ENCODE measurements around the gene TSN. TPM values are rescaled to one million over a fixed set of nuclear protein-coding genes. Genes with fewer than 3 reads are reported as not detected.

Gene TSN
- total RNA-seq, 1 experiment from 2014 or later, result 87.3 TPM

DNA sequence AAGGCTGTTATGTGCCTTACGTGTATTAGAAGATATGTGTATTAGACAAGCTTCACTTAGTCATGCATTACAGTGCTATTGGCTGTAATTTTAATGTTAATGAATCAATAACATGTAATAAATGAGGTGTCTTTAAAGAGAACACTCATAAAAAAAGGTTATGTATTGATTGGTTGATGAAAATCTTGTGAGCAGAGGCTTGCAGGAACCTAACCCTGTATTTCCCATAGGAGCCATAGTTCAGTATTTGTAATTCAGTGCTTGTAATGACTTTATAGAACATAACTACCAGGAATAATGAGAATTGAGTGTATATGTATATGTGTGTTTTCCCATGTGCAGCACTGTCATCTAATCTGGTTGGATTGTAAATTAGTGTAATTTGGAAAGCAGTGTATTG lies 33.2 kb downstream of the TSN start:
- Mint-ChIP-seq H3K27ac (no peak overlapping the region), H3K36me3 (peaks cover 8% of the 10 kb centered on the region), H3K9me3 (peaks cover 15% of the 10 kb centered on the region), H3K4me3 (no peak overlapping the region), H3K27me3 (ENCODE audit: low read depth) (no peaks in the 10 kb centered on the region; the same call in 1 of the 2 replicates), H3K4me1 (peaks cover 35% of the 10 kb centered on the region)
- no peak for TF ChIP-seq FOXK1 (CRISPR knock-in tag; IDR thresholded peaks at IDR 0.05)
- TF ChIP-seq, protein P1, sequence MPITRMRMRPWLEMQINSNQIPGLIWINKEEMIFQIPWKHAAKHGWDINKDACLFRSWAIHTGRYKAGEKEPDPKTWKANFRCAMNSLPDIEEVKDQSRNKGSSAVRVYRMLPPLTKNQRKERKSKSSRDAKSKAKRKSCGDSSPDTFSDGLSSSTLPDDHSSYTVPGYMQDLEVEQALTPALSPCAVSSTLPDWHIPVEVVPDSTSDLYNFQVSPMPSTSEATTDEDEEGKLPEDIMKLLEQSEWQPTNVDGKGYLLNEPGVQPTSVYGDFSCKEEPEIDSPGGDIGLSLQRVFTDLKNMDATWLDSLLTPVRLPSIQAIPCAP (CRISPR knock-in tag; IDR thresholded peaks at IDR 0.05), result no peak
- TF ChIP-seq ZNF121 (CRISPR knock-in tag; IDR thresholded peaks at IDR 0.05), result no peak
- TF ChIP-seq ZNF263 (CRISPR knock-in tag; IDR thresholded peaks at IDR 0.05; ENCODE audit: low read depth), result no peak
- TF ChIP-seq JUN (CRISPR knock-in tag; IDR thresholded peaks at IDR 0.05), result no peak
- no peak for TF ChIP-seq MAX (CRISPR knock-in tag; IDR thresholded peaks at IDR 0.05)
- no peak for TF ChIP-seq CREB1 (CRISPR knock-in tag; IDR thresholded peaks at IDR 0.05)
- TF ChIP-seq, protein P2, sequence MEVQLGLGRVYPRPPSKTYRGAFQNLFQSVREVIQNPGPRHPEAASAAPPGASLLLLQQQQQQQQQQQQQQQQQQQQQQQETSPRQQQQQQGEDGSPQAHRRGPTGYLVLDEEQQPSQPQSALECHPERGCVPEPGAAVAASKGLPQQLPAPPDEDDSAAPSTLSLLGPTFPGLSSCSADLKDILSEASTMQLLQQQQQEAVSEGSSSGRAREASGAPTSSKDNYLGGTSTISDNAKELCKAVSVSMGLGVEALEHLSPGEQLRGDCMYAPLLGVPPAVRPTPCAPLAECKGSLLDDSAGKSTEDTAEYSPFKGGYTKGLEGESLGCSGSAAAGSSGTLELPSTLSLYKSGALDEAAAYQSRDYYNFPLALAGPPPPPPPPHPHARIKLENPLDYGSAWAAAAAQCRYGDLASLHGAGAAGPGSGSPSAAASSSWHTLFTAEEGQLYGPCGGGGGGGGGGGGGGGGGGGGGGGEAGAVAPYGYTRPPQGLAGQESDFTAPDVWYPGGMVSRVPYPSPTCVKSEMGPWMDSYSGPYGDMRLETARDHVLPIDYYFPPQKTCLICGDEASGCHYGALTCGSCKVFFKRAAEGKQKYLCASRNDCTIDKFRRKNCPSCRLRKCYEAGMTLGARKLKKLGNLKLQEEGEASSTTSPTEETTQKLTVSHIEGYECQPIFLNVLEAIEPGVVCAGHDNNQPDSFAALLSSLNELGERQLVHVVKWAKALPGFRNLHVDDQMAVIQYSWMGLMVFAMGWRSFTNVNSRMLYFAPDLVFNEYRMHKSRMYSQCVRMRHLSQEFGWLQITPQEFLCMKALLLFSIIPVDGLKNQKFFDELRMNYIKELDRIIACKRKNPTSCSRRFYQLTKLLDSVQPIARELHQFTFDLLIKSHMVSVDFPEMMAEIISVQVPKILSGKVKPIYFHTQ (CRISPR knock-in tag; IDR thresholded peaks at IDR 0.05), result no peak
- TF ChIP-seq TEAD1 (CRISPR knock-in tag; IDR thresholded peaks at IDR 0.05), result no peak
- TF ChIP-seq JAZF1 (CRISPR knock-in tag; IDR thresholded peaks at IDR 0.05), result no peak
- no peak for TF ChIP-seq ESRRA (CRISPR knock-in tag; IDR thresholded peaks at IDR 0.05; ENCODE audit: borderline replicate concordance)
- no peak for TF ChIP-seq ZNF232 (CRISPR knock-in tag; IDR thresholded peaks at IDR 0.05)
- ATAC-seq, result no peak
- ChIA-PET POLR2A (no interaction called here), CTCF (no interaction called here)
- no peak for DNase-seq (ENCODE audit: low spot score)

DNA sequence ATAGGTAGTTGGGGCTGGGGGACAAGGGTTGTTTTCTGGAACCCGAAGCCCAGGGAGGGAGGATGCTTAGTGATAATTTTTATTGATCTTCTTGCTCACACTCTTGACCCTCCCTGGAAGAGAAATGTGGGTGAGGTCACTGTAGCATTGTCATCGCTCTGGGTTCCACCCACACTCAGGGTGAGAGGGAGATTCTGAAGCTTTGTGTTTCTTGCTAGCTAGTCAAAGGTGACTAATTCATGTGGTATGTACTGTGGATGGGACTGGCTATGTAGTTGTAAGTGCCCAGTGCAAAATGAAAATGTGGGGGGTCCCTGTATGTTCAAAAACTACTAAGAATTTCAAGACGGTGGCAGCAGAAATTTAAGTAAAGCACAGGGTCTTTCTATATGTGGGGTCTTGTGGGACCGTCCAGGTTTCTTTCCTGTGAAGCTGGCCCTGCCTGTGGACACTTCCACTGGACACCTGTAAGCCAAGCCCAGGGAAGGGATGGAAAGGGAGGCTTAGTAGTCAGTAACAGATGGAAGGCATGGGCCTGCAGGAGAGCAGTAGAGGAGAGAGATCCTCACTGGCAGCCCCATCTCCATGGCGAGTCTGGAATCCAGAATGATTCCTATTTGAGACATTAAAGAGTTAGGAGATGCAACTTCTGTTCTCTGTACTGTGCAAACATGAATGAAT lies 35.0 kb downstream of the TSN start:
- ATAC-seq, result peak; percentile 21
- CTCF ChIA-PET, result interaction anchor here (0.6 to 2.5 kb wide), 2 partner anchors 21 to 643 kb away, joined by 3 to 15 read pairs; no protein-coding TSS in a partner anchor
- POLR2A ChIA-PET, result no interaction called here
- Mint-ChIP-seq H3K4me3 (no peak overlapping the region), H3K4me1 (peaks cover 41% of the 10 kb centered on the region), H3K27me3 (ENCODE audit: low read depth) (no peaks in the 10 kb centered on the region; the same call in 1 of the 2 replicates), H3K27ac (peak overlapping the region; percentile 60), H3K36me3 (peaks cover 8% of the 10 kb centered on the region), H3K9me3 (peaks cover 15% of the 10 kb centered on the region)
- DNase-seq (ENCODE audit: low spot score), result no peak
- TF ChIP-seq ESRRA (CRISPR knock-in tag; IDR thresholded peaks at IDR 0.05; ENCODE audit: borderline replicate concordance) (no peak), MLX (CRISPR knock-in tag; IDR thresholded peaks at IDR 0.05) (no peak), NR3C1 (CRISPR knock-in tag; conservative IDR thresholded peaks at IDR 0.05; ENCODE audit: low read depth) (no peak), ZNF121 (CRISPR knock-in tag; IDR thresholded peaks at IDR 0.05) (no peak), TP53 (CRISPR knock-in tag; IDR thresholded peaks at IDR 0.05) (no peak), ZNF512 (CRISPR knock-in tag; IDR thresholded peaks at IDR 0.05; ENCODE audit: borderline replicate concordance) (no peak), NR1H2 (CRISPR knock-in tag; IDR thresholded peaks at IDR 0.05) (no peak), SMAD4 (CRISPR knock-in tag; IDR thresholded peaks at IDR 0.05) (no peak), CREM (CRISPR knock-in tag; IDR thresholded peaks at IDR 0.05) (no peak), ATF3 (CRISPR knock-in tag; conservative IDR thresholded peaks at IDR 0.05) (no peak), PRRX2 (CRISPR knock-in tag; IDR thresholded peaks at IDR 0.05) (no peak), PREB (CRISPR knock-in tag; IDR thresholded peaks at IDR 0.05; ENCODE audit: borderline replicate concordance) (no peak), RORB (CRISPR knock-in tag; IDR thresholded peaks at IDR 0.05) (no peak), JUN (CRISPR knock-in tag; IDR thresholded peaks at IDR 0.05) (no peak)
- TF ChIP-seq, protein P2 (CRISPR knock-in tag; IDR thresholded peaks at IDR 0.05), result no peak

Data from WTC11 (cell line).